ENCODE results near the gene GPR151.
A peak's percentile ranks its signal among the peaks of the same experiment; 100 is the strongest.

The GPR151 gene

GRCh38 chr5:146482775-146483174, 33.2 kb downstream of the GPR151 start:
- no peak for TF ChIP-seq CTCF (IDR thresholded peaks at IDR 0.05; ENCODE audit: control insufficient read depth, insufficient read depth, low read depth, low read length, missing control alignments)
- no peak for DNase-seq (ENCODE audit: low read depth)
- H3K4me3 ChIP-seq (ENCODE audit: control insufficient read depth, low read depth, low read length) = no peak overlapping the region

GRCh38 chr5:146475906-146476305, 40.1 kb downstream of the GPR151 start:
- no peak for TF ChIP-seq CTCF (IDR thresholded peaks at IDR 0.05; ENCODE audit: control insufficient read depth, insufficient read depth, low read depth, low read length, missing control alignments)
- no peak for DNase-seq (ENCODE audit: low read depth)
- H3K4me3 ChIP-seq (ENCODE audit: control insufficient read depth, low read depth, low read length) = no peak overlapping the region

- no peak overlapping the region for H3K4me3 ChIP-seq (ENCODE audit: control insufficient read depth, low read depth, low read length)
- peak; percentile 31 for TF ChIP-seq CTCF (IDR thresholded peaks at IDR 0.05; ENCODE audit: control insufficient read depth, insufficient read depth, low read depth, low read length, missing control alignments)
- DNase-seq (ENCODE audit: low read depth) = no peak
These were observed 40.7 kb downstream of the GPR151 start for GRCh38 chr5:146475190-146475780.

- H3K4me3 ChIP-seq (ENCODE audit: control insufficient read depth, low read depth, low read length) = no peak overlapping the region
- no peak for TF ChIP-seq CTCF (IDR thresholded peaks at IDR 0.05; ENCODE audit: control insufficient read depth, insufficient read depth, low read depth, low read length, missing control alignments)
- DNase-seq (ENCODE audit: low read depth) = no peak
These were observed 41.9 kb downstream of the GPR151 start for GRCh38 chr5:146474065-146474464.

- TF ChIP-seq CTCF (IDR thresholded peaks at IDR 0.05; ENCODE audit: control insufficient read depth, insufficient read depth, low read depth, low read length, missing control alignments) = no peak
- DNase-seq (ENCODE audit: low read depth) = no peak
- H3K4me3 ChIP-seq (ENCODE audit: control insufficient read depth, low read depth, low read length) = no peak overlapping the region
These were observed 48.2 kb downstream of the GPR151 start for GRCh38 chr5:146467760-146468159.

GRCh38 chr5:146466521-146467349, 49.3 kb downstream of the GPR151 start:
- H3K4me3 ChIP-seq (ENCODE audit: control insufficient read depth, low read depth, low read length) = no peak overlapping the region
- peak; percentile 42 for TF ChIP-seq CTCF (IDR thresholded peaks at IDR 0.05; ENCODE audit: control insufficient read depth, insufficient read depth, low read depth, low read length, missing control alignments)
- no peak for DNase-seq (ENCODE audit: low read depth)

All from AG09309 (cell line).